CD4-positive, alpha-beta T cell treated with Interleukin-15 for 1 hour (primary cell): ENCODE measurements around the gene RARS2.
"Not testable (repeated sequence)": the region's sequence is repeated elsewhere in the genome, so short reads cannot be mapped to it uniquely, and the experiment has no call there.

Experiments
- DNase-seq: peaks from one replicate; pipeline ENCODE4 v3.0.0-alpha.2; 2020

Gene RARS2, protein sequence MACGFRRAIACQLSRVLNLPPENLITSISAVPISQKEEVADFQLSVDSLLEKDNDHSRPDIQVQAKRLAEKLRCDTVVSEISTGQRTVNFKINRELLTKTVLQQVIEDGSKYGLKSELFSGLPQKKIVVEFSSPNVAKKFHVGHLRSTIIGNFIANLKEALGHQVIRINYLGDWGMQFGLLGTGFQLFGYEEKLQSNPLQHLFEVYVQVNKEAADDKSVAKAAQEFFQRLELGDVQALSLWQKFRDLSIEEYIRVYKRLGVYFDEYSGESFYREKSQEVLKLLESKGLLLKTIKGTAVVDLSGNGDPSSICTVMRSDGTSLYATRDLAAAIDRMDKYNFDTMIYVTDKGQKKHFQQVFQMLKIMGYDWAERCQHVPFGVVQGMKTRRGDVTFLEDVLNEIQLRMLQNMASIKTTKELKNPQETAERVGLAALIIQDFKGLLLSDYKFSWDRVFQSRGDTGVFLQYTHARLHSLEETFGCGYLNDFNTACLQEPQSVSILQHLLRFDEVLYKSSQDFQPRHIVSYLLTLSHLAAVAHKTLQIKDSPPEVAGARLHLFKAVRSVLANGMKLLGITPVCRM

DNA sequence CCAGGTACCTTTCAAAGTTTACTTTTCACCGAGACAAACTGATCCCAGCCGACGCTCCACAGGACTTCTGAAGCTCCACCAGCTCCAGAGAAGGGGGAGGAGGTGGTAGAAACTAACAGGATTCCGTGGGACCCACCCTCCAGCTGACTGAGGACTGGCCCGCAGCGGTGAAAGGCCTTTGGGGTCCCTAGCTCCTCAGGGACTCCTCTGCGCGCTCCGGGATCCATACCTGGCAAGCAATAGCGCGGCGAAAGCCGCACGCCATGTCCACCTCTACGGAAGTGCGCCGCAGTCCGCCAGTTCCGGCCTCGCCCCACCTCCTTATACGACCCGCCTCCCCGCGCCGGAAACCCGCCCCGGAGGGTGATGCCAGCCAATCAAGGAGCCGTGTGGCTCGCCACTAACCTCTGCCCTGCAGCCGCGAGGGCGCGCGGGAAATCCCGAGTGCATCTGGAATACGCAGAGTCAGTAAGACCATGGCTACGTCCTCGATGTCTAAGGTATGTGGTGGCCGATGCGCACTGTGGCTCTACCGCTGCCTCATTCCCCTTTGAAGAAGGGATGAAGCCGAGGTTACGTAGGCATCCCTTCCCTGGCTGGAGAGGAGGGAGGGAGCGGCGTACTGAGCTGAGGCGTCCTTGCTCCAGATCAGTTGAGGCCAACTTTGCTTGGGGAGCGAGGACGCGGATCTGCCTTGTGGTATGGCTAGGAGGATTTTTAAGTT, at the start of gene RARS2, which contains the start of gene ORC3:
TSS of gene RARS2 (minus strand) at position 295 of the 724 bp plus-strand sequence. CDS start at position 265, 30 bp downstream.
TSS of gene ORC3 (plus strand) at position 443 of the 724 bp plus-strand sequence. CDS start at position 477, 34 bp downstream.
- DNase-seq = peak; percentile 93

DNA sequence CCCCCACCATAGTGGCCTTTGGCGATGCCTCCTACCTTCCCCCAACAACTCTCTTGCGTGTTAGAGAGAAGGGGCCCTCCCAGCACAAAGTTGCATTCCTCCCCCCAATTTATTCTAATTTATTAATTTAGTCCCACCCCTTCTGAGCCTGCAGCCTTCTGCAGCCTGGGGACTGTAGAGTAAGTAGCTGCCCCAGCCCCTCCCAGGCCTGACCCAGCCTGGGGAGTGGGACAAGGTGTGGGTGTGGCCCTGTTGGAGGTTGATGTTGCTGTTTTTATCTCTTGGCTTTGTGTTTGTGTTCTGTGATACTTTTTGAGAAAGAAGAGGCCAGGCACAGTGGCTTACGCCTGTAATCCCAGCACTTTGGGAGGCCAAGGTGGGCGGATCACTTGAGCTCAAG, 49.6 kb upstream of the RARS2 start:
- DNase-seq = no peak

DNA sequence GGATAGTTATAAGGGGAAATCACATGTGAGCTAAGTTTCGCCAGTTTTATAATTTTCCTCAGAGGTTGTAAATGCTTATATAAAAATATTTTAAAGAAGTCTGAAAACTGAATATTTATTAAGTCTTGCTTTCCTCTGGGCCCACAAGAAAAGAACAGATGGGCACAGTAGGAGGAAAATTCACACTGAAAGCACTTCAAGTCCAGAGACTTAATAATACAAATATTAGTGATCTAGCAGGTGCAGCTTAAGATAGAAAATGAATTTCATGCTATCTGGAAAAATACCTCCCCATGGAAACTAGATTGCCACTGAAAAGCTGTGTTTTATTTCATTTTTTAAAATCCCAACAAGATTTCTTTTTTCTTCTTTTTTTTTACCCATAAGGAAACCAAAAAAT, 47.3 kb upstream of the RARS2 start:
- DNase-seq = no peak

DNA sequence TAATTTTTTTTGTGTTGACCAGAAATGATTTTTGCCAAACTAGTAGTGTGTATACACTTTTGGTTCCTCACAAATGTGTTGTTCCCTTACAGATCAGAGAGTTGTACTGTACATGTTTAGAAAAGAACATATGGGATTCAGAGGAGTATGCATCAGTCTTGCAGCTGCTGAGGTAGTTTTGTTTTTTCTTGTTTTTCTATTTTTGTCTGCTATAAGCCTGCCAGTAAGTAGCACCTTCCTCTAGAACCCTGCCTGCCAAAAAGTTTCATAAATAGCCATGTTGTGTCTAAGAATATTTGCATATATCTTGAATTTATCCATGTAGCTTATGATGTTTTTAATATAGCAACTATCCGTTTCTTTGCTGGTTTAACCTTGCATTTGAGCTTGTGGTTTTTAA, 46.5 kb upstream of the RARS2 start:
- no peak for DNase-seq

DNA sequence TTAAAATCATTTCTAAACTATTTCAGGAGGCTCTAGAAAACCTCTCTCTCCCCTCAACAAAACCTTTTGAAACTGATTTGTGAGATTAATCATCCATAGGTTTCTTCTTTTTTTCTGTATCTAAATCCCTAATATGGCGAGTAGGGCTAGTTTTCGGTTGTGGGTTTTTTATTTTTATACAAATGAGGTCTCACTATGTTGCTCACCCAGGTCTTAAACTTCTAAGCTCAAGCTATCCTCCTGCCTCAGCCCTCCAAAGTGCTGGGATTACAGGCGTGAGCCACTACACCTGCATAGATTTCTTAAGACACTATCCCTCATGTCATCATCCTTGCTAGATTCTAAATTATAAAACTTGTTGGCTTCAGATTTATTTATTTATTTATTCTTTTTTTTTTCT, 44.1 kb upstream of the RARS2 start:
- DNase-seq = no peak

DNA sequence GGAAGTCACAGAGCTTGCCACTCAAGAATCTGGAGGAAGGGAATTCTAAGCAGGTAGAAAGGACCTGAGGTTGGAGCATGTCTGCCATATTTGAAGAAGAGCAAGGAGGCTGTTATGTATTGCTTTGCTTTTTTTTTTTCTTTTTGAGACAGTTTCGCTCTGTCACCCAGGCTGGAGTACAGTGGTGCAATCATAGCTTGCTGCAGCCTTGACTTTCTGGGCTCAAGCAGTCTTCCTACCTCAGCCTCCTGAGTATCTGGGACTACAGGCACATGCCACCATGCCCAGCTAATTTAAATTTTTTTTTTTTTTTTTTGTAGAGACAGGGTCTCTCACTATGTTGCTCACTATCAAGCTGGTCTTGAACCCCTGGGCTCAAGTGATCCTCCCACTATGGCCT, 41.0 kb upstream of the RARS2 start:
- no peak for DNase-seq

DNA sequence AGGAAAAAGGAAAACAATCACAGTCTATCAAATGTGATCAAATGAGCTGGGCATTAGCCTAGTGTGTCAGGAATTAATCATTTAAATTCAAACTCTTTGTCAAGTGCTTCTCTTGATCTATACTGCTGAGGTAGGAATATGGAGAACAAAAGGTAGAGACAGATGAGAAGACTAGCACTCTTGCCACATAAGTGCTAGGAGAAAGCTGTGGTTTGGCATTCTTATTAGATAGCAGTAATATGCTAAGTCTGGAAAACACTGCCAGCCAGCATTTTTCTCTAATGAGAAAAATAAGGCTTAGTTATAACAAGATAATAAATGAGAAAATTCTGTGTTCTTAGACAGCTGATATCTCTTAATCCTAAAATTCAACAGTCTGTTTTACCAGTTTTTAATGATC, 39.1 kb upstream of the RARS2 start:
- no peak for DNase-seq

DNA sequence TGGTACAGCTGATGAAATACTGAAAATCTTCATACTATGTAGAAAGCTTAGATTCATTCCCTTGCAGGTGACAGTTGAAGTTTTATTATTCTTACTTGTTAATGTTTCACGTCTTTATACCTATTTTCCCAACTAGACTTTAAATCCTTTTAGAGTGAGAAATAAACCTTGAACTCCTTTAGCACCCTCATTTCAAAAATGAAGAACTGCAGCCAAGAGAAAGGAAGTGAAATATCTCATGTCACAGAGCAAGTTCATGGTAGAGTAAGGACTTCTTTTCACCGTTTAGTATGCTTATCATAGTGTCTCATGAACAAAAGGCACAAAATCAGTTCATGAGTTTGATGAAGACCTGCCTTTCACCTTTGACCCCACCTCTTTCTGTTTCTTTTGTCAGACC, 38.6 kb upstream of the RARS2 start:
- DNase-seq = no peak

DNA sequence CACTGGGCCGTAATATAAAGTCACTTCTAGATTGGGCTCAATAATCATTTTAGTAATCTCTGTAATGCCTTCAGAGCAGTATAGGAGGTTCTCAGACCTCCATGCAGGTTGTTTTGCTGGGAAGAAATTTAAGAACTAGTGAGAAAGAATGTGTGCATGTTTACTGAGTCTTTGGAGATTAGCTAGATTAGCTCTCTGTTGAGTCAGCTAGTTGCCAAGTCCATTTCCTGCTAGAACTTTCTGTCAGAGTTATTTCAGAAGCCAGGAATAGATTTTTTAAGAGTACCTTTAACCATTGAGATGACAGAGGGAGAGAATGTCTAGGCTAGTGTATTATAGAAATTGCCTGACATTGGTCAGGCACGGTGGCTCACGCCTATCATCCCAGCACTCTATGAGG, 33.5 kb upstream of the RARS2 start:
- DNase-seq = no peak

DNA sequence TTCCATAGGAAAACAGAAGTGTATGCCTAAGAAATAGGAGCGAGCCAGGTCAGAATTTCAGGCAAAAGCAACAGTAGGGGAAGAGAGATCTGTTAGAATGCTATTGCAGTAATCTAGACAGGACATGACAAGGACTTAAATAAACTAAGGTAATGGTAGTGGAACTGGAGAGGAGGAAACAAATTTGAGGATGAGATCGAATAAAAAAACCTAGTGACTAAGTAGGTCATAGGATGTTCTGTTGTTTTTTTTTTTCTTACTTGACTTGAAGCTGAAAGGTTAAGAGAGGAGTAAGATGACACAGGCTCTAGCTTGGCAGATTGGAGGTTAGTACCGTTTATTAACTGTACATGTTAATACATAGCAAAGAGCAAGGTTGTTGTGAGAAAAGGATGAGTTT, 28.7 kb upstream of the RARS2 start:
- DNase-seq = no peak

DNA sequence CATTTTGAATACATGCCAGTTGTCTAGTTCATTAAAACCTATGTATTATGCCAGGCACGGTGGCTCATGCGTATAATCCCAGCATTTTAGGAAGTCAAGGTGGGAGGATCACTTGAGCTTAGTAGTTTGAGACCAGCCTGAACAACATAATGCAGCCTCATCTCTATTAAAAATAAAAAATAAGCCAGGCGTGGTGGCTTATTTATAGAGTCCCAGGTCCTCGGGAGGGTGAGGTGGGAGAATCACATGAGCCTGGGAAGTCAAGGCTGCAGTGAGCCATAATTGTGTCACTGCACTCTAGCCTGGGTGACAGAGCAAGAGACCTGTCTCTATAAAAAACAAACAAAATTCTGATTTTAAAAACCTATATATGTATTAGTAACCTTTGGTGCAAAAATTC, 27.6 kb upstream of the RARS2 start:
- no peak for DNase-seq

DNA sequence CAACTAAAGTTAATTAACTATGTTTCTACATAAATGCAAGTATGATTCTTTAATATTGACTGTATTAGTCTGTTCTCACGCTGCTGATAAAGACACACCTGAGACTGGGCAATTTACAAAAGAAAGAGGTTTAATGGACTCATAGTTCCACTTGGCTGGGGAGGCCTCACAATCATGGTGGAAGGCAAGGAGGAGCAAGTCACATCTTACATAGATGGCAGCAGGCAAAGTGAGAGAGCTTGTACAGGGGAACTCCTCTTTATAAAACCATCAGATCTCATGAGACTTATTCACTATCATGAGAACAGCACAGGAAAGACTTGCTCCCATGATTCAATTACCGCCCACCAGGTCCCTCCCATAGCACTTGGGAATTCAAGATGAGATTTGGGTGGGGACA, 23.2 kb upstream of the RARS2 start:
- not testable (repeated sequence) for DNase-seq

DNA sequence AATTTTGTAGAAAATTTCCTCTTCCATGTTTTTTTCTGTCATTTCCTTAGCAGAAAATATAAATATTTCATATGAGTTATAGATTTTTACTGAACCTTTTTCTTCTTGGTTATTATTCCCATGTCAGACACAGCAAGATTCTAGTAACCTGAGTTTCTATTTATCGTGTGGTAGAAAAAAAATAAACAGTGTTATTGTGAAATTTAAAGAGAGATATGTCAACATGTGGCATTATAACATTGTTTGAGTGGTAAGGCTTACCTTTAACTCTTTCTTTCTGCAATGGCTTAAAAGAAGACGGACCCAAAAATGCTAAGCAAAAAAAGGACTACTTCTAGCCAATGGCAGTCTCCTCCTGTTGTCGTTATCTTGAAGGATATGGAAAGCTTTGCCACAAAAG, 19.0 kb upstream of the RARS2 start:
- no peak for DNase-seq

DNA sequence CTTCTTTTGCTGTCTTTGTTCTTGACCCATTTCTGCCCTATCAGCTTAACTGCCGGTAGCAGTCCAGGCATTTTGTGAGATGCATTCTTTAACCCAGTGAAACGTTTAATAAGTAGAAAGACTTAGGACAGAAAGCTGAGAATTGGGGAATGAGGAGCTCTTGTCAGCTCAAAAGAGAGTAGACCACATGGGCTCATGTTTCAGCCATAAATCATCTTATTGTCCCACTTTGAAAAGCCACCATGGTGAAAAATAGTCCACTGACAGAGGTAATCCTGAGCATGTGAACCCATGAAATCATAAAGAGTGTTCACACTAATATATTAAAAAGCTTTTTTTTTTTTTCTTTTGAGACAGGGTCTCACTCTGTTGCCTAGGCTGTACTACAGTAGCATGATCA, 16.4 kb upstream of the RARS2 start:
- DNase-seq = no peak

DNA sequence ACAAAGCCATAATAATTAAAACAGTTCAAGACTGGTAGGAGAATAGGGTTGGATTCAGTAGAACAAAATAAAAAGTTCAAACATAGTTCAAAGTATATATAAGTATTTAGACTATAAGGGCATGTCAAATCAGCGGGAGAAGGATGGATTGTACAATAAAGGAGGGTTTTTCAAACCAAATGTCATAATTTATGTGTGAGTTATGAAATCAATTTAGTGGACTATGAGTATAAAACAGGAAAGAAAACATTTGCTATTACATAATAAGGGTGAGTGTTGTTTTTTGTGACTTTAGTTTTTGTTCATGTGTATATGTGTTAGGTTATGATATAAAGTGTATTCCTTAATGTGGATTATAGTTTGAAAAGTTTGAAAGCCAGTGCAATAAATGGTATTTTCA, 10.8 kb upstream of the RARS2 start:
- DNase-seq = no peak

DNA sequence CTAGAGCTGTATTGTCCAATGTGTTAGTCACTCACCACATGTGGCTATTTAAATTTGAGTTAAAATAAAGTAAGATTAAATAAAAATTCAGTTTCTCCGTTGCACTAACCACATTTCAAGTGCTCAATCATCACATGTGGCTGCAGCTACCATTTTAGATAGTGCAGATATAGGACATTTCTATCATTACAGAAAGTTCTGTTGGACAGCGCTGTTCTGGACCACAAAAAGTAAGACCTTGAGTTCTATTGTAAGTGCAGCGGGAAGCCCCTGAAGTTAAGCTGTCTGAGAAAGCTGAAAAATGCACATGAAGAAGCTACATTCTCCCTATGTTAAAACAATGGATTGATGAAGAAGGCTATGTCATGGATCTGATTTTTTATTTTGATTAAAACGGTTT, 1.2 kb upstream of the RARS2 start:
- no peak for DNase-seq

DNA sequence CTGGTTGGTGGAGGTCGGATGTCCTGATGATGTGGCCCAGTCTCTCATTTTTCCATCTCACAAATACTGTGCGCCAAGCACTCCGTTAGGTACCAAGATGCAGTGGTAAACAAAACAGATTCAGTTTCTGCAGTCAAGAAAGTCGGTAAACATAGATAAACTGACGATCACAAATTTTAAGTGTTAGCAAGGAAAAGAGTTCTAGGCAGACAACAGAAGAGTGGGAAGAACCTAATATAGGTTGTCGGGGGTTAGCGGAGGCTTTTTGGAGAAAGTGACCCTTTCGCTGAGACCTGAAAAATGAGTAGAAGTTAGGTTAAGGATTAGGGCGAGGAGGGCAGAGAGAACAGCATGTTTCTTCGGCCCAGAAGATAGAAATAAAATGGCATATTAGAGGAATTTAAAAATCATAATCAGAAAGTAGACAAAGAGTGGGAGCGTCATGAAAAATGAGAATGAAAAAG, 662 bp upstream of the RARS2 start:
- no peak for DNase-seq

DNA sequence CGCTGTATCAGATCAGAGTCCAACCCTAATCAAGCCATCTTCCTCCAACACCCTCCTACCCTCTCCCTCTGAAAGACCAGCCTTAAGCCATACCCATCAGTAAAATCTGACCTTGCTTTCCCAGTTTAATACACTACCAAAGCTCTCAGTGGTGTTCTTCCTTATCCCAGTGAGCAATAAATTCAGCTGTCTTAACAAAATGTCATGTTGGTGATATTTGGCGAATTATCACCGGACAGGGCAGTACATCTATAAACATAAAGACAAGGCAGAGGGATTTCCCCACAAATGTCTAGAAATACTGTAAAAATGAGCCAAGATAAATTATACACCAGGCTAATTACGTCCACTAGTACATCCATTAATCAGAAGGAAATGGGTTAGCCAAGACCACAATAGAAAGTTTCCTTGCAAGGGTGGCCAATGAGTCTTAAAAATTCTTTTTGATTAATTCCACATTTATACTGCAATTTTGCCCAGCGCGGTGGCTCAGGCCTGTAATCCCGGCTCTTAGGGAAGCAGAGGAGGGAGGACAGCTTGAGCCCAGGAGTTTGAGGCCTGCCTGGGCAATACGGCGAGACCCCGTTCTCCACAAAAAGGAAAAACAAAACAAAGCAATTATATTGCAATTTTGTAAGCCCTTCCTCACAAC, 905 bp downstream of the RARS2 start:
- DNase-seq = no peak

DNA sequence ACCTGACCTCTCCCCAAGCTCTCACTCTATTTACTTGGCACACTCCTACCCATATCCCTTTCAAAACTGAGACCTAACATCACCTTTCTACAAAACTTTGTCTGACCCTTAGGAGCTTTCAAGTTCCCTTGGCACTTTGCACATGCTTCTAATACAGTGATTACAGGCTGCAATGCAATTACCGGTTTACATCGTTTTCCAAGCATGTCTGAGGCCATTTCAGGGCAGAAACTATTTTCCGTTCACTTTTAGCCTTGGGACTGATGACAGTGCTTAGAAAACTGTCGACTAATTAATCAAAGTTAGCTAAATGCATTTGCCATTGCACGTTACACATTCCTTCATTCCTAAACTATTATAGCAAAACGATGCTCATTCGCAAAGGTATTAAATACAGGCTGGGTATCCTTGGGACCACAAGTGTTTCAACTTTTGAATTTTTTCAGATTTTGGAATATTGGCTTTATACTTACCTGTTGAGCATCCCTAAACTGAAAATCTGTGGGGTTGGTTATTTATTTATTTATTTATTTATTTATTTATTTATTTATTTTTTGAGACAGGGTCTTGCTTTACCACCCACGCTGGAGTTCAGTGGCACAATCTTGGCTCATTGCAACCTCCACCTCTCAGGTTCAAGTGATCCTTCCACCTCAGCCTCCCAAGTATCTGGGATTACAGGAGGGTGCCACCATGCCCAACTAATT, 3.3 kb downstream of the RARS2 start:
- DNase-seq = no peak

DNA sequence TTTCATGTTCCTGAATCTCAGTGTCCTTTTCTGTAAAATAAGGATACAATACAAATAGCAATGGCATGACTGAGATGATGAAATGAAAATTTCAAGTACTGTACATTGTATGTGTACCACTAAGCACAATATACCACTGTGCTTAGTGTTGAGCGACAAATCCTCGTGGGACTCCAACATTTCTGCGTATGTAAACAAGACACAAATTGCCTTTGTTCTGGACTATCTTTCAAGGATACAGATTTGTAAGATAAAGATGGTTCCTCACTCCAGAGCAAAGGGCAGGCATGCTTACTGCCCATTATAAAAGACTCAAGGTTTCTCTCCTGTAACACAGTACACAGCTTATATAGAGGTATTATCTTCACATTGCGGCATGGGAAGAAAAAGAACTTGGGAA, 6.0 kb downstream of the RARS2 start:
- DNase-seq = no peak

DNA sequence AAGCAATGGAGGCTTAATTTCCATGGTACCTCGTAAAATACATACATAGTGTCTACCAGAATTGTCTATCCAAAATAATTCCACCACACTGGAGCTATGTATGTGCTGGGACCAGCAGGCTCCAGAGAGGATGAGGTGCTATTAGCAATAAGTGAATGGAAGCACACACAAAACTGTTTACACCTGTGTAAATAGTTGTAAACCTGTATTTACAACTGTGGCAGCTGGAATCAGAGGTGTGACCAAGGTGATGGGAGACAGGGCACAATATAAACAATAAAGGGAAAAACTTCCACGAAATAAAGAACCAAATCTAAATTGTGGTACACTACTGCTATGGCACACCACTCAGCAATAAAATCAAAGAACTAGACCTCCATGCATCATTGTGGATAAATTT, 14.4 kb downstream of the RARS2 start:
- DNase-seq = no peak

DNA sequence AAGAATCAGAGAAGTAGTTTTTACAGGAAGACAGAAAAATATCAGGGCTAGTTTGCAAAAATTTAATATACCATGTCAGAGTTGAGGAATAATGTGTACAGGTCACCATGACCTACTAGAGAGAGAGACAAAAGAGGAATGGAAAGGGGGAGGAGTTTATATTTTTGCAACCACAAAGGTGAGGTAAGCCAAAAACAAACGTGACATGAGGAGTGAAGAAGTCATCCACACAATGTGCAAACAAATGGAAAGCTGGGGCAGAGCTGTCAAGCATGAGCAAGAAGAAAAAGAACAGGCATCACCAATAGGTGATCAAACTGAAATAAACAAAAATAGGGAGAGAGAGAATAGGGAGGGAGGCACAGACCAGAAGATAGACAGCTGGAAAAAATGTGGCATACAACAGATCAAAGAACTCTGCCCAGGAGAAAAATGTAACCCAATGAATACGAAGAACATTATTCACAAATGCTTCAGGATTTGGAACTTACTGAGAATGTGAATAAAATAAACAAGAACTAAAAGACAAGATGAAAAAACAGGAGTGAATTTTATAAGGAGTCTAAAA, 15.5 kb downstream of the RARS2 start:
- DNase-seq = no peak
